HG03575 (cell line): ENCODE measurements around the gene CDH4.

Experiments
- ATAC-seq: cut with Tn5 transposase; IDR thresholded peaks from one replicate; pipeline ENCODE4 v1.9.1; 2021; ENCODE audit not compliant: unreplicated experiment, insufficient number of reproducible peaks, low FRiP score; ENCODE audit errors: extremely low read depth

CDH4 gene

DNA sequence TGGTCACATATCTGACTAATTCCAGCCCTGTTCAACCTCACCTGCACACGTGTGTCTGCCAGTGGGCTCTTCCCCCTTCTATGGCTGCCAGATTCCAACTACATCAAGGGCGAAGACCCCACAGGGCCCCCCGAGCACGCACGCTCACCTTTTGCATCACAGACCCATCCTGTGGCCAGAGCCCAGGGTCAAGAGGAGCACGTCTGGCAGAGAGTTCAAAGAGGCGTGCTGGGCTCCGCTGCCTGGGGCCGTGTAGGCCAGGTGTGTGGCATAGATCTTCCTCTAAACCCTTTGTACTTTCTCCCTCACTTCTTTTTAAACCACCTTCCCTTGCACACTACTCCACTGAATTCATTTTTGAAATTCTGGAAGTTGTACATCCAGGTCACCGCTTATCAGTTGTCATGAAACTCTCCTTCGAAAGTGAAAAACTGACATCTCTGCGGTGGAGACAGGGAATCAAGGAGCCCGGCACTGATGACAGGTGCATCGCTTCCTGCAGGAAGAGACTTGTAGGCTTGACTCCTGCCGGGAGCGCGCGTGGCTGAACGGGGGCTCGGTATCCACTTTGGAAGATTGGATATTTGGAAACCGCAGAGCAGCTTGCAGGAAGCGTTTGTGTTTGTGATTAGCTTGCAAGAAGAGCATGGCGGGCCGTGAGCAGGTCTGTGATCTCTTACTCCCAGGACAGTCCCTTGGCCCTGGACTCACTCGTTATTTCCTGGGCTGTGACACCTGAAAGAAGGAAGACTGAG lies 397.2 kb downstream of the CDH4 start:
- no peak for ATAC-seq

DNA sequence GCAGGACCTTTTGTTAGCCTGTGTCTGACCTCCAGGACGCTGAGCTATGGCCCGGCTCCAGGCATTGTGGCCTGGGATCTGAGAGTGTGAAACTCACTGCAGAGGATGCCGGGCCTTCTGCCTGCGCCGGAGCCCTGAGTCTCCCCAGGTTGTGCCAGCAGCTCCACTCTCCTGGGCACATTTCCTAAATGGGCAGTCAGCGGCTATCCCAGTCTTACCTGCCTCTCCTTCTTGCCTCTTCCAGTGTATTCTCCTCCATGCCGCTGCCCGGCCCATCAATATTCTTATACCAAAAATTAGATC lies 397.8 kb downstream of the CDH4 start:
- no peak for ATAC-seq

DNA sequence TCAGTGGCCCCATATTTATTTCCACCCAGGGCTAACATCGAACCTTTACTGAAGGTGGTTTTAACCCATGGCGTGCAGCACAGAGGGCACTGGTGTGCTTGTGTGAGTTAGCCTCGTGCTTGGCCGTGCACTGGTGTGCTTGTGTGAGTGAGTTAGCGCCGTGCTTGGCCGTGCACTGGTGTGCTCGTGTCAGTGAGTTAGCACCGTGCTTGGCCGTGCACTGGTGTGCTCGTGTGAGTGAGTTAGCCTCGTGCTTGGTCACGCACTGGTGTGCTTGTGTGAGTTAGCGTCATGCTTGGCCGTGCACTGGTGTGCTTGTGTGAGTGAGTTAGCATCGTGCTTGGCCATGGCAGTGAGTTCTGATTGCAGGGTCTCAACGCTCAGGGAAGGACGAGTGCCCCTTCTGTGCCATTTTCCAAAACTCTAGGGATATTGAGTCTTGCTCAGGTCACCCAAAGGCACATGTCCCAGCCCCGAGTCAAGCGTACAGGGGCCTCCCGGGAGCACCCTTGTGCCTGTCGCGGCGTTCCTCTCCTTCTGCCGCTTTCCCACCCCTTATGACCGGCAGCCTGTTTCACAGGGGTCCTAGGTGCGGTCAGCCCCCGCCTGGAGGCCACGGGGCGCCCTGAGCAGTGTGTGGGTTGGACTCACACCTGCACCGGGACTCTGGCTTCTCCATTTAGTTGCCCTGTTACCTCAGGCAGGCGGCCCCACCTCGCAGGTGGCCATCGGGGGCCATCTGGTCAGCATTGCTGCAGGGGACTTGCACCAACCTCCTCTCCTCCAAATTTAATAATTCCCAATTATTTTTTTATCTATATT lies 399.1 kb downstream of the CDH4 start:
- no peak for ATAC-seq

DNA sequence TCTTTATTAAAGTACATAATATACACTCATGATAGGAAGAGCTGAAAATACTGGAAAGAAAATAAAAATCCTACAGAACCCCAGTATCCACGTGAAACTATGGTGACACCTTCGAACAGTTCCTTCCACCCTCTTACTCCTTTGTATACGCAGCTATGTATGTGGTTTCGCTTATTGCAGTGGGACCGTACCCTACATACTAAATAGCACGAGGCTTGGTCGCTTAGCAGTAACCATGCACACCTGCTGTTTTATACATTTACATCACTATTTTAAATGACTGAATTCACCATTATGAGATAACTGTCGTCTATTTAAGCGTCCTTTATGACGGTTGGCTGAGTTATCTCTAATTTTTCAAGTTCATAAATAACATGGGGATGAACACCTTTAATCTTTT lies 400.1 kb downstream of the CDH4 start:
- no peak for ATAC-seq

DNA sequence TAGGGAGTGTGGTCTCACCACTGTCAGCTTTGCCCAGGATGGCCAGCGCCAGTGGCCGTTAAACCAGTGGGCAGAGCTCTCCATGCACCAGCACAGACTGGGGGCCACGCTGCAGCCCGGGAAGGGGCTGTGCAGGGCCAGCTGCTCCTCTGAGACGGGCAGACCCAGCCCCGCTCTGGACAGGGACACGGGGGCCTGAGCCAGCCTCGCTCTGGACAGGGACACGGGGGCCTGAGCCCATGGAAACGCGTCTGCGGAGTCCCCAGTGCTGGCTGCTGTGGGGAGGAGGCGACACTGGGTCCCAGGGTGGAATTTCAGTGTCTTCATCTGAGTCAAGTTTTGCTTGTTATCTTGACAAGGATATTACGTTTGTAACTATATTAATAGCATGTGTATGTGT lies 402.7 kb downstream of the CDH4 start:
- ATAC-seq, result no peak

DNA sequence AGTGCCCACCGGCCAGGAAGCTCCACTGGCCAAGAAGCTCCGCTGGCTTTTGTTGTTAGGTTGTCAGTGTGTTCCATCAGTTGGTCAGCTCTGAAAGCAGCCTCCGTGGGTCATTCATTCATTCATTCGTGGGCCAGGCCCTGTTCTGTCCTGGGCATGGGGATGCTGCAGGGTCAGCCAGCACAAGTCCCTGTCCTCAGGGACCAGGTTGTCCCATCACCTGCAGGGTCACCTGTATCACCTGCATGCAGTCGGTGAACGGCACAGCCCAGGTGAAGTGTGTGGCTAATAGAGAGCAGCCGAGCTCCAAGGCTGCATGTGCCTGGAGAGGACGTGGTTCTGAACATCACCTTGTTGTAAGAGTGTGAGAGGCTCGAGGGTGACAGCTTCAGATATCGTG lies 403.5 kb downstream of the CDH4 start:
- no peak for ATAC-seq

DNA sequence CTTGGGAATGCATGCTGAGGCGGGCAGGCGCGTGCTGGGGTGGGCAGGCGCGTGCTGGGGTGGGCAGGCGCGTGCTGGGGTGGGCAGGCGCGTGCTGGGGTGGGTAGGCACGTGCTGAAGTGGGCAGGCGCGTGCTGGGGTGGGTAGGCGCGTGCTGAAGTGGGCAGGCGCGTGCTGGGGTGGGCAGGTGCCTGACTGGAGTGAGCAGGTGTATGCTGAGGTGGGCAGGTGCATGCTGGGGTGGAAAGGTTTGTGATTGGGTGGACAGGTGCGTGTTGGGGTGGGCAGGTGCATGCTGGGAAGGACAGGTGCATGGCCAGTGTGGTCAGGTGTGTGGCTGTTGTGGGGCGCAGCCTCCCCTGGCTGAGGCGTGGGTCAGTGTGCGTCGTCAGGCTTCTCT lies 404.1 kb downstream of the CDH4 start:
- no peak for ATAC-seq

DNA sequence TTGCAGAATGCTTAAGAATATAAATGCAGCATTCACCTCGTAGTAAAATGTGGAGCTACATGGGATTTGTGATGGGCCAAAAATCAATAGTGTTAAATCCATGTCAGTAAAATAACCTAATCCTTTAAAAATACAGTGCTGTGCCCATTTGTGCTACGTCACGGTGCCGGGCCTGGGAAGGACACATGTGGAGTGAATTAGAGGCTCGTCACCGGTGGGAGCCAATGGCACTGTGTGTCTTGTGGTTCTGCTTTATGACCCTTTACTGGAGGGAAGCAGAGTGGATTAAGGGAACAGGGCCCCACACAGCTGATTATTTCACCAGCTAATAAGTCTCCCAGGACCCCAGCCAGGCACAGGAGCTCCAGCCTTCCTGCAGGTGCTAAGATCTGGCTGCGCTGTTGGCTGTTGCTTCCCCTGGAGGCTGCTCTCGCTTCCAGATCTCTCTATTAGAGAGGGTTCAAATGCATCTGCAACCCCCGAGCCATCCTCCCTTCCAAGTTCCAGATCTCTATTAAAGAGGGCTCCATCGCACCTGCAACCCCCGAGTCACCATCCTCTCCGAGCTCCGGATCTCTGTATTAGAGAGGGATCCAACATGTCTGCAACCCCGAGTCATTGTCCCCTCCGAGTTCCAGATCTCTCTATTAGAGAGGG lies 405.8 kb downstream of the CDH4 start:
- ATAC-seq, result no peak

DNA sequence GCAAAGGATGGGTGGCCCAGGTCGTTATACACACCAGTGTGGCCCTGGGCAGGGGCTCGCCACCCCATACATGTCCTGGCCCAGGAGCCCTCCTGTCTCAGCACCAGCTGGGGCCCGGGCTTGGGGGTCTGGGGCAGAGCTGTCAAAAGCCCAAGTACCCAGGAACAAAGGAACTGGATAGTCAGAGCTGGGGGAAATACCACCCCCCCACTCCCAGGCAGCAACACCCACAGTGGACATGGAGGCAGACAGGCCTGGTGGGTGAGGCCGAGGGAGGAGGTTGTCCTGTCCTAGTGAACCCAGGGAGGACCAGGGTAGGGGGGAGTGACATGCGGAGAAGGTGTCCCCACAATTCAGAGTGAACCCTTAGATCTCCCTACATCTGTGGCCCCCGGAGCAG lies 406.5 kb downstream of the CDH4 start:
- ATAC-seq, result no peak

DNA sequence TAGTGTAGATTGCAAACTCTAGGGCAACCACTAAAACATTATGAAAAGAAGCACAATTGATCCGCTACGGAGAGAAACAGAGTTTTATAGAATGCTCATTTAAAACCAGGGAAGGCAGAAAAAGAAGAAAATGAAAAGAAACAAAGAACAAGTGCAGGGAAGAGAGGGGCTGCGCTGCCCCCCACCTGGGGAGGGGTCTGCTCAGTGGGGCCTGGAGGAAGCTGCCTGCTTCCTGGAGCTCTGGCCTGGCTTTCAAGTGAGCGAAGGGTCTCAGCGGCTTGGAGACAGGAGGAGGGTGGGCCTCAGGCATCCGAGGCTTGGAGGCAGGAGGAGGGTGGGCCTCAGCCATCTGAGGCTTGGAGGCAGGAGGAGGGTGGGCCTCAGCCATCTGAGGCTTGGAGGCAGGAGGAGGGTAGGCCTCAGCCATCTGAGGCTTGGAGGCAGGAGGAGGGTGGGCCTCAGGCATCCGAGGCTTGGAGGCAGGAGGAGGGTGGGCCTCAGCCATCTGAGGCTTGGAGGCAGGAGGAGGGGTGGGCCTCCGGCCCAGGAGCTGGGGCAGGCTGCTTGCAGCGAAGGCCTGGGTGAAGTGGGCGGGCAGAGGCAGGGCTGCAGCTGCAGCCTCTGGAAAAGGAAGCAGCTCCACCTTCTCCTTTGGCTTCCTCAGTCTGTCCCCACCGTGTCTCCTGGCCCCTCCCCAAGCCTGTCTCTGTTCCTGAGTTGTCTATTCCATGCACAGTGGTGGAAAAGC lies 407.4 kb downstream of the CDH4 start:
- no peak for ATAC-seq

DNA sequence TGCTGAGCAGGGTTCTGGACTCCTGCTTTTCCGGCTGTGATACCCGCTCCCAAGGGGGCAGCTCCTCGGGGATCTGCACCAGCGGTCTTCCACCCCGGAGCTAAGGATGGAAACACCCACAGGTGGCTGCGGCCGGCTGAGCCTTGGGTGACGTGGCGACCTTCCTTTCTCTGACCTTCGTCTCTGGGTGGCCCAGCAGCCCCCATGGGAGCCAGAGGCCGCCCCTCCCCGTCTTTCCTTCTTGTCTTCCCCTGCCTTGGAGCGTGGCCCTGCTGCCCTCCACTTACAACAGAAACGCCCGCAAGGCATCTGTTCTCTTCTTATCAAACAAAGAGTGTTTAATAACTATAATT lies 407.9 kb downstream of the CDH4 start:
- no peak for ATAC-seq

DNA sequence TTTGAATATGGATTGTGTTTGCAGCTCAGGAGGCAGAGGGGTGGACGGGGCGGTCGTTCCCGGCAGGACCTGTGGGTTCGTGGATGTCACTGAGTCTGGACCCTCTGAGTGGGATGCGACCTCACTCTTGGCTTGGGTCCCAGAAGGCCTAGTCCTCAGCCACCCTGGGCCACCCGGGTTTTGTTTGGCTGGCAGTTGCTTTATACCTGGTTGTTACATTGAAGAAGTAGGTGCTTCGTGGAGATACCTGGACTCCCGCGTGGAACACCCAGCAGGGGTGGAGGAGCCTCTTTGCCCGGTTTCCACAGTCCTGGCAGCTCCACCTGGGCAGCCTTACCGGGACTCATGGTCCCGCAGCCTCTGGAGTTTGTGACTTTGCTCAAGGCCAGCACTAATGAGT lies 408.5 kb downstream of the CDH4 start:
- no peak for ATAC-seq

DNA sequence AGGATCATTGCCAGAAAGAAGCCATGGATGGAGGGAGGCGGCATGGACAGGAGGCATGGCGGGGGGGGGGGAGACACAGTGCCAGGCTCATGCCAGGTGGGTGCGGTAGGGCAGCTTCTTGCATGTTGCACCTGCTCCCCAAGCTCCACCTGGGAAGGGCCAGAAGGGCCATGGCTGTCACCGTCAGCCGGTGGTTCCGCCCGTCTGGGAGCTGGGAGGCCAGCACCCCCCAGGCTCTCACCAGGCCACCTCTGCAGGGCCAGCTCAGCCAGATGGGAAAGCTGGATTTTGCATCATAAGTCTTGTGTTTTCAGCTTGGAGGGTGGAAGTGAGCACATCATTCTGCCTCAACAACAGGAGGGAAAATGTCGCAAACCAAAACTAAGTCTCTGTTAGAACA lies 409.0 kb downstream of the CDH4 start:
- no peak for ATAC-seq

DNA sequence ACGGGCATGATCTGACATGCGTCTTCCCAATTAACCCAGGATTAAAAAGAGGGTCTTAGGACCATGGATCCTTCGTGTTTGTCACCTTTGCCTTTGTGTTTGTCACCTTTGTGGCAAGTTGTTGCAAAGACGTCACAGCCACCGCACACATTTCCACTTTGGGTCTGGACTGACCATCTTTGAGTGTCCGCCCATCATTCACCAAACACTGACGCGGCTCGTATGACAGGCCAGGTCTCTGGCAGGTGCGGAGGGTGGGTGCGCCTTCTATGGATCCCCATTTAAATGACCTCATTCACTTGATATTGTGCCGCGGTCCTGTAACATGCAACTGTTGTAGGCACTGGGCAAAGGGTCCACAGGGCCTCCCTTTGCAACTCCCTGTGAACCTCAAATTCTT lies 409.5 kb downstream of the CDH4 start:
- ATAC-seq, result no peak

DNA sequence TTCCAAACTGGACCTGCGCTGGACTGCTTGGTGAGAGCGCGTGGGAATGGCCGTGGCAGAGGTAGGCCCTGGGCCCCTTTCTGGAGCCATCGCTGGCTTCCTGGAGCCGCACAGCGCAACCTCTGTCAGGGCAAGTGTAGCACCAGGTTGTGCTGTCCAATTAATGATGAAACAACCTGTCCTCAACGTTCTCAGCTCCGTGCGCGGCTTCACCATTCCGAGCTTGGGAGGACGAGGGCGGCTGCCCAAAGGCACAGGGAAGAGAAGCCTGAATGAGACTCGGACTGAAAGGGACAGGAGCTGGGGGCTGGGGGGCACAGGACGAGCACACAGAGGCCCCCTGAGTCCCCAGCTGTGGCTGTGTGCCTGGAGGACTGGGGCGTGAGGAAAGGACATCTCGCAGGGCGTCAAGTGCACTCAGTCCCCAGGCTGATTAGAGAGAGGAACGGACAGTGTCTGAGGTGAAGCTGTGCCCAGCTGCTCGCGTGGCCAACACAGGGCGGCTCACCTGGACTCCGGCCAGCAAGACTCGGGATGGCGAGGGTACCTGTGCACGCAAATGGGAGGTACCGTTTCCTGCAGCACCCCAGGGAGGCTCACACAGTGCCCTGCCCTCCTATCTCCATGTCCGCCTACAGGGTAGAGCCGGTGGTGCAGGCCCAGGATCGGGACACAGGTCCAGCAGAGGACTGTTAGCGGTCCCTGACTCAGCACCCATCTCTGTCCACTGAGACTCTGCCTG lies 410.3 kb downstream of the CDH4 start:
- no peak for ATAC-seq

DNA sequence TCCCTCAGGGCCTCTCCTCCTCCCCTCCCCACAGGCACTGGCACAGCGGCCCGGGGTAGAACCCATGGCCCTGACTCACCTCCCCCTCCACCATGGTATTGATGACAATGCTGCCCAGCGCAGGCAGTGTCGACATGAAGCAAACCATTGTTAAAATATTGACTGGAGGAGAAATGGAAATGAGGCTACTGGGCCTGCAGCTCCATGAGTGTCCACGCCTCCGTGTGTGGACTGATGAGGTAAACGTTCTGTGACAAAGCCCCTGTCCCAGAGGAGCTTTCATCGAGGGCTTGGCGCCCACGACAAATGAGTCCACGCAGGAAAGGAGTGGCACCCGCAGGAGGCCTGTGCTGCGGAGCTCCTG lies 410.9 kb downstream of the CDH4 start:
- ATAC-seq, result no peak

DNA sequence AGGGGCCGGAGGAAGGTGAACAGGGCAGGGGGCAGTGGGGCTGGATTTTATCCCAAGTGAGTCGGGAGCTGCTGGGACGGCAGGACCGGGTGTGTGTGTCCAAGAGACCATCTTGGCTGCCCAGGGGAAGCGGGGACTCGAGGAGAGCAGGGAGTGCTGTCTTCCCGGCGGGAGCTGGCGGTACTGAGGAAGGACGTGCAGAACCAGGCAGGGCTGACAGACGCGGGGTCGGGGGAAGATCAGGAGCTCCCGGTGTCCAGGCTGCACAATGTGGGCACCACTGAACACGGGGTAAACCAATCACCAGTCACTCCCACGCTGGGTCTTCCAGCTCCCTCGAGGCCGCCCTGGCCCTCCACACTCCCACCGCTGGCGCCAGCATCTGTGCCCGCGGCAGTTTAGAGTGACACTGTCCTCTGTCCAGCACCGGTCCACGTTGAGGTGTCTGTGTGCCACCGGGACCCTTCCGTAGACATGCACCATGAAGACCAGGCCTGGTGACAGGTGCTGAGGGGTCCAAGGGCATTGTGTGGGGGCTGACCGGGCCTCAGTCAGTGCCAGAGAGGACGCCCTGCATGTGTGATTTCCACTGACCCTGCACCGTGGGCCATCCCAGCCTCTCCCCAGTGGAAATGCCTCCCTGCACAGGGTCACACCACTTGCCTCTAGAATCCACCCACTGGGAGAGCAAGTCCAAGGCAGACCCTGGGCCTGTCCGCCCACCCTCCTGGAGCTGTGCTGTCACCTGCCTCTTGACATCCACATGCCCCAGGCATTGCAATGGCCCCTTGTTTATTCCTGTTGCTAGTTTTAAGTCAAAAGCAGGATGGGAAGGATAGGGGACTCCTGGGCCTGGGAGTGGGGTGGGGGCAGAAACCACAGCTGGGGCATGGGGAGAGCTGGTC lies 411.7 kb downstream of the CDH4 start:
- ATAC-seq, result no peak
